D721Med (cell line): ENCODE results near the gene ADCY10.

ENCODE experiments used
- DNase-seq: peaks from one replicate; pipeline ENCODE4 v3.0.0; 2011; ENCODE audit warnings: low spot score; ENCODE audit not compliant: insufficient read length
- FAIRE-seq: peaks from 2 replicates; lab custom pipeline; 2011; peaks lifted over from hg19 to GRCh38; lab: Jason Lieb, UNC
- CTCF ChIP-seq: IDR thresholded peaks from 2 replicates; pipeline ENCODE4 v1.5.1; 2012; ENCODE audit warnings: mild to moderate bottlenecking, control low read depth; ENCODE audit not compliant: insufficient read depth; ENCODE audit errors: missing control alignments

Gene ADCY10

GRCh38 chr1:167940264-167940663 is 26.3 kb upstream of the ADCY10 start:
- TF ChIP-seq CTCF: no peak
- DNase-seq: no peak
- FAIRE-seq: no peak

GRCh38 chr1:167938080-167938636 is 24.2 kb upstream of the ADCY10 start:
- DNase-seq (no peak), FAIRE-seq (peak; percentile 51)
- no peak for TF ChIP-seq CTCF

GRCh38 chr1:167937709-167938010 is 23.7 kb upstream of the ADCY10 start:
- FAIRE-seq: peak; percentile 38
- TF ChIP-seq CTCF: no peak
- no peak for DNase-seq

GRCh38 chr1:167936930-167937708 is 23.2 kb upstream of the ADCY10 start, which contains the start of gene MPC2:
MPC2 (minus strand) TSS chr1:167937072; CDS start chr1:167935841, 1,231 bp downstream.
- no peak for FAIRE-seq
- no peak for TF ChIP-seq CTCF
- no peak for DNase-seq

GRCh38 chr1:167936068-167936929 is 22.4 kb upstream of the ADCY10 start, which contains the start of gene DCAF6:
DCAF6 (plus strand) TSS chr1:167936683; CDS start chr1:167936912, 229 bp downstream.
- DNase-seq (peak; percentile 95), FAIRE-seq (peak; percentile 70)
- no peak for TF ChIP-seq CTCF

GRCh38 chr1:167935216-167936067 is 21.5 kb upstream of the ADCY10 start:
- TF ChIP-seq CTCF: no peak
- DNase-seq: no peak
- no peak for FAIRE-seq
